Uterus (tissue), 4 donors: Measurements from ENCODE around the gene SLC35B2. TPM values are rescaled to one million over a fixed set of nuclear protein-coding genes. Genes with fewer than 3 reads are reported as not detected.

Experiments
- DNase-seq, 2 donors: peaks; one replicate each; pipeline ENCODE4 v3.0.0-alpha.2; 2019 to 2020
- H3K27ac ChIP-seq, 2 donors: fragments of 200-600 bp; sonication (generic); 1 replicate in 1 of 2; 2 replicates in 1 of 2; pipeline ENCODE4 v1.5.1; 2016 to 2018
- H3K27me3 ChIP-seq, 2 donors: fragments of 200-600 bp; sonication (generic); one replicate each; pipeline ENCODE4 v1.5.1; 2018 to 2019; ENCODE audit warnings: control low read depth in 1 of 2
- H3K36me3 ChIP-seq, 2 donors: fragments of 200-600 bp; sonication (generic); one replicate each; pipeline ENCODE4 v1.5.1; 2019; ENCODE audit warnings: control low read depth in 1 of 2
- H3K4me1 ChIP-seq, 2 donors: fragments of 200-600 bp; sonication (generic); one replicate each; pipeline ENCODE4 v1.5.1; 2018 to 2019; ENCODE audit warnings: control low read depth in 1 of 2
- H3K4me3 ChIP-seq, 2 donors: fragments of 200-600 bp; sonication (generic); 1 replicate in 1 of 2; 2 replicates in 1 of 2; pipeline ENCODE4 v1.5.1; 2018 to 2019; ENCODE audit warnings: mild to moderate bottlenecking in 1 of 2
- H3K9me3 ChIP-seq, 2 donors: fragments of 200-600 bp; sonication (generic); one replicate each; pipeline ENCODE4 v1.5.1; 2019; ENCODE audit warnings: control low read depth in 1 of 2
- POLR2A ChIP-seq, 2 donors: fragments of 450-650 bp; IDR thresholded peaks; one replicate each; pipeline ENCODE4 v1.6.1; 2016; ENCODE audit warnings: antibody characterized with exemption in 2 of 2, mild to moderate bottlenecking in 1 of 2, moderate library complexity in 1 of 2
- intact Hi-C: fragments of 100-400 bp; cut with DNase I; formaldehyde crosslinking; loops from one replicate; pipeline ENCODE4 v1.15.1; 2023; ENCODE audit warnings: low total_unique reads
- total RNA-seq, 4 donors: library from RNA; depleted of rRNA in 3 of 4; stranded (reverse); fragments of >200 nt in 3 of 4; gene quantifications; one replicate each; pipeline versions ENCODE4 v1.1.0 to v1.2.4, GENCODE V29; 2014 to 2023
- TF ChIP-seq, protein P1 (sequence below), 4 experiments: fragments of 200-600 bp in 2 of 4; fragments of 450-650 bp in 2 of 4; sonication (generic) in 2 of 4; IDR thresholded peaks; one replicate each; pipeline ENCODE4 v1.5.1; 2016 to 2019; ENCODE audit warnings: antibody characterized with exemption in 4 of 4, mild to moderate bottlenecking in 2 of 4, moderate library complexity in 1 of 4
- donor health status: DM: yes; HTN: yes; CAD: no.

The SLC35B2 gene
- total RNA-seq, 4 donors from 2014 or later: 5.9 to 39.5 (median 28.5) TPM

DNA sequence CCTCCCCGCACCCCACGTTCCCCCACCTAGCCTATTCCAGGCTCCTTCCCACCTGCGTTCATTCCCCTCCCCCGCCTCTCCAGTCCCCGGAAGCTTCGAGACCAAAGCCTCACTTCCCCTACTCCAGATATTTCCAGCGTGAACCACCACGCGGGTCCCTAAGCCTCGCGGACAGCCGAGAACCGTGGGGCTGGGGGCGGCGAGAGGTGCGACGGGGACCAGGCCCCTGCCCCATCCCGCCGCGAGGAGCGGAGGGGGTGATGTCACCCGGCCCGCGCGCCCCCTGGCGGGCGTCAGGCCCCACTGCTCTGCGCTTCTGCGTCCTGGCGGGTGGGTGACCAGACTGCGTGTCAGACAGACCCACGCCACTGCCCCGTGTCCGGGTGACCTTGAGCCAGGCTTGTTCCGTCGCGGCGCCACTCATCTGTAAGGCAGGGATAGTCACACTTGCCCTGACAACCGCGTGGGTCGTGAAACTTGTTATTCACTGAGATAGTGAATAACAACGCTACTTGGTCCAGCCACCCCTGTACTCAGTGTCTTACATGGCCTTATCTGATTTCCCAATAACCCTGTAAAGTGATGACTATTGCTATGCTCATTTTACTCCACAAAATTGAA, 19.4 kb downstream of the SLC35B2 start:
- intact Hi-C loops: loop anchor here (10.0 kb wide), 1 partner anchor 63 kb away; no protein-coding TSS in a partner anchor
- Histone ChIP-seq H3K27me3 (no peaks in the 10 kb centered on the region), H3K4me1 (peaks cover 16 to 35% of the 10 kb centered on the region in 2 donors), H3K9me3 (no peaks in the 10 kb centered on the region), H3K36me3 (no peaks in the 10 kb centered on the region), H3K27ac (peak overlapping the region; percentile 97 to 99), H3K4me3 (peak overlapping the region; percentile 57 to 71)
- TF ChIP-seq POLR2A (IDR thresholded peaks at IDR 0.05): peak; percentile 6 to 50
- TF ChIP-seq, protein P1, sequence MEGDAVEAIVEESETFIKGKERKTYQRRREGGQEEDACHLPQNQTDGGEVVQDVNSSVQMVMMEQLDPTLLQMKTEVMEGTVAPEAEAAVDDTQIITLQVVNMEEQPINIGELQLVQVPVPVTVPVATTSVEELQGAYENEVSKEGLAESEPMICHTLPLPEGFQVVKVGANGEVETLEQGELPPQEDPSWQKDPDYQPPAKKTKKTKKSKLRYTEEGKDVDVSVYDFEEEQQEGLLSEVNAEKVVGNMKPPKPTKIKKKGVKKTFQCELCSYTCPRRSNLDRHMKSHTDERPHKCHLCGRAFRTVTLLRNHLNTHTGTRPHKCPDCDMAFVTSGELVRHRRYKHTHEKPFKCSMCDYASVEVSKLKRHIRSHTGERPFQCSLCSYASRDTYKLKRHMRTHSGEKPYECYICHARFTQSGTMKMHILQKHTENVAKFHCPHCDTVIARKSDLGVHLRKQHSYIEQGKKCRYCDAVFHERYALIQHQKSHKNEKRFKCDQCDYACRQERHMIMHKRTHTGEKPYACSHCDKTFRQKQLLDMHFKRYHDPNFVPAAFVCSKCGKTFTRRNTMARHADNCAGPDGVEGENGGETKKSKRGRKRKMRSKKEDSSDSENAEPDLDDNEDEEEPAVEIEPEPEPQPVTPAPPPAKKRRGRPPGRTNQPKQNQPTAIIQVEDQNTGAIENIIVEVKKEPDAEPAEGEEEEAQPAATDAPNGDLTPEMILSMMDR (IDR thresholded peaks at IDR 0.05): peak; percentile 92 to 99 (median 97)
- DNase-seq: peak; percentile 79 to 85

DNA sequence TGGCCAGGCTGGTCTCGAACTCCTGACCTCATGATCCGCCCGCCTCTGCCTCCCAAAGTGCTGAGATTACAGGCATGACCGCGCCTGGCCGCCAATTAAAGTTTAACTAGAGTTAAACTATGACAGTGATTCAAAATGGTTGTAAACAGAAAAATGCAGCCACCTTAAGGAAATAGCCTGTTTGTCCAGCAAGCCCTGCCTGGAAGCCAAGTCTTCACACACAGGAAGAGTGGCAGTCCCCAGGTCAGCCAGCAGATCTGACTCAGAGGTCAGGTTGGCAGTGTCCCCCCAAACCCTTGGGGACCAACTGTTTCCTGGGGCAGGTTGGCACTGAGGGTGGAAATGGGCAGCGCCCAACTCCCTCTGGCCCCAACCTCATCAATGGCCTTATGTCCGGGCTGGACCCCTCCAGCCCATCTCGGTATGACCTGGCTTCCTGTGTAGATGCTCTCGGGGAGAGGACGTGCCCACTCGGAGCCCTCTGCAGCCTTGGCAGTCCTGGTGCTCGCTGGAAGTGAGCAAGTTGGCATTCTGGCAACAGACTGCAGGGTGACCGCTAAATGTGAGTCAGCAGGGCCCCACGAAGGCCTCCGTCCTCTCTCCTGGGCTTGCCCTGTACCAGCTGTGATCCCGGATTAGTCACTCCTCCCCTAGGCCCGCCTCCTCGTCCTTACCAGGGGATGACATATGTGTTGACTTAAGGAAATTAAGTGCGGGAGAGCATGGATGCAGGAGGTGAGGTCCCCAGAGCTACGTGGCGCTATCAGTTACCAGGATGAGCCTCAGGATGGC, 20.1 kb downstream of the SLC35B2 start:
- intact Hi-C loops: loop anchor here (10.0 kb wide), 1 partner anchor 62 kb away; no protein-coding TSS in a partner anchor
- peak in 1 of 2 donors; percentile 80 for TF ChIP-seq POLR2A (IDR thresholded peaks at IDR 0.05)
- TF ChIP-seq, protein P1 (IDR thresholded peaks at IDR 0.05): peak in 1 of 4 experiments; percentile 3
- Histone ChIP-seq H3K4me3 (peak overlapping the region; percentile 57 to 71), H3K27me3 (no peaks in the 10 kb centered on the region), H3K36me3 (no peaks in the 10 kb centered on the region), H3K9me3 (no peaks in the 10 kb centered on the region), H3K4me1 (peaks cover 16 to 35% of the 10 kb centered on the region in 2 donors), H3K27ac (peak overlapping the region; percentile 97 to 99)
- peak; percentile 84 to 95 for DNase-seq

DNA sequence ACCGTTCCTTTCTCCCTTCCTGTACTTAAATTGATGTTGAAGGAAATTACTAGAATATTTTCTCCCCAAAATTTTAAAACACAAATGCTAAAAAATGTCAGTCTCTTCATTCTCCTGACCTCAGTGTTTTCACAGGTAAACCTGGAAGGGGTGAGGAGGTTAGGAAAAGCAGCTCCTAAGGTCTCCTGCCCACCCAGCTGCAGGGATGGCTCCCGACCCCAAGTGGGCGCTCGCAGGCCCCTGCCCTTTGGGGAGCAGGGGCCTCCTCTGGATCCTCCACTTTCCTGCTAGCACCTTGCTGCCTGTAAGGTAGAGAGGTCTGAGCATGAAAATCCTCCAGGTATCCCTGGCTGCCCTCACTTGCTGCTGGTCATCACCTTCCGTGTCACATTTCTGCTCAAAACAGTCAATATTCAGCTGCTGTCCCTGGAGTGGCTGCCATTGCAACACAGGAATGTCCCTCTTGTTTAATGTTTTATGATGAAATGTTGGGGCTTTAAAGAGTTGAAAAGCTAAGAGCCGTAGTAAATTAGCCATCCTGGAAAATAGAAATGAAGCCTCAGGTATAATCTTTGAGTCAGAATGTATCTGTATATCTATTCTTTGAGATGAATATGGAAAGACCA, 21.3 kb downstream of the SLC35B2 start:
- no peaks in the 10 kb centered on the region for H3K36me3 ChIP-seq
- H3K9me3 ChIP-seq: no peaks in the 10 kb centered on the region
- peak overlapping the region; percentile 97 to 99 for H3K27ac ChIP-seq
- no peaks in the 10 kb centered on the region for H3K27me3 ChIP-seq
- H3K4me1 ChIP-seq: peaks cover 16 to 35% of the 10 kb centered on the region in 2 donors
- intact Hi-C loops: loop anchor here (10.0 kb wide), 1 partner anchor 61 kb away; no protein-coding TSS in a partner anchor
- H3K4me3 ChIP-seq: no peak overlapping the region
- DNase-seq: no peak
- TF ChIP-seq POLR2A (IDR thresholded peaks at IDR 0.05): no peak
- TF ChIP-seq, protein P1 (IDR thresholded peaks at IDR 0.05): no peak

DNA sequence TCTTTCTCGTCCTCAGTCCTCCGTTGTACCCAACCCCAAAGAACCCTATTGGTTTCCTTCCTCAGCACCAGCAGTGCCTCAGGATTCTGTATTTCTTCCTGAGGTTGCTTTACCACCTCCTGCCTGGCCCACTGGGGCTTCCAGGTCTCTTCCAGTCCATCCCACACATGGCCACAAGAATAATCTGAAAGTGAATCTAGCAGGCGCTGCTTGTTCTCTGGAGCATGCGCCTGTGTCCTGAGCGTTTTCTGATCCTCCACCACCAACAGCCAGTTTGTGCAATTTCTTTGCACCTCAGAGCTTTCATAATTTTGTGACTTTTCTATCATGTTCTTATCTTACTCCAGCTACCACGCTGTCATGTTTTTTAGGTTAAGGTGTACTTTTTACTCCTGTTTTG, 22.1 kb downstream of the SLC35B2 start:
- Histone ChIP-seq H3K4me1 (peaks cover 16 to 35% of the 10 kb centered on the region in 2 donors), H3K27ac (peak overlapping the region; percentile 97 to 99), H3K9me3 (no peaks in the 10 kb centered on the region), H3K27me3 (no peaks in the 10 kb centered on the region), H3K36me3 (no peaks in the 10 kb centered on the region), H3K4me3 (no peak overlapping the region)
- TF ChIP-seq POLR2A (IDR thresholded peaks at IDR 0.05): no peak
- TF ChIP-seq, protein P1 (IDR thresholded peaks at IDR 0.05): no peak
- intact Hi-C loops: loop anchor here (10.0 kb wide), 1 partner anchor 60 kb away; no protein-coding TSS in a partner anchor
- DNase-seq: no peak
